Measurements from ENCODE around the gene DCLK1. TPM values are rescaled to one million over a fixed set of nuclear protein-coding genes. Genes with fewer than 3 reads are reported as not detected.
A peak's percentile ranks its signal among the peaks of the same experiment; 100 is the strongest.

DCLK1 gene
- total and polyA plus RNA-seq, 7 donors: 0.98 to 15.1 (median 3.9) TPM

DNA sequence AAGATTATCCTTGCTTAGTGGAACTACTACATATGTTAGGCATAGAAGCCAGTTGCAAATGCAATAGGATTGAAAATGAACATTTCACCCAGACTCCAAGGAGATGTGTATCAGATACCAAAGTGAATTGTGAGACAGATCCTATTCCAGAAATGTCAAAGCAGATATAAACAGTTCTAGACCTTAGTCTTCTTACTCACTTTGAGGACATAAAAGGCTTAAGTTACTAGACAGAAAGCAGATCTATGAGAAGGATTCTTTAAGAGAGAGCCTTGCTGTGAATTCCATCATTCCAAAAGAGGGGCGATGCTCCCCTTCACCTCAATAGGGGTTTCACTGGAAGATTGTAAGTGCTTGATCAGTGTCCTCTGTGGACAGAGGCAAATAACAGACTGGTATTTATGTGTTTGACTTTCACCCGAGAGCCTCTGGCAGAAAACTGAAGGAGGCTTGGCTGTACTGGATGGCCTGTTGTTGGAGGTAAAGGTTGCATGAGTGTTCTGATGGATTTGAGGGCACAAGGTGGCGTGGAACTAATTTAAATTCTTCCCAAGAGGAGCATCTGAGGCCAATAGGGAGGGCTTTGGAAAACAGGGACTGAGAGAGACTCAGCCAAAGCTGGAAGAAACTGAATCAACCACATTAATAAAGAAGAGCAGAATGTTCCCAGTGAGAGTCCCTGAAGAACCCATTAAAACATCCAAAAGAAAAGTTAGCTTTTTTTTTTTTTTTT, 194.8 kb downstream of the DCLK1 start:
- Histone ChIP-seq H3K36me3 (ENCODE audit: insufficient read depth in 1 of 2, low read depth in 1 of 2) (no peaks in the 10 kb centered on the region), H3K27ac (no peak overlapping the region), H3K27me3 (ENCODE audit: insufficient read depth in 3 of 3, low read length in 2 of 3) (no peaks in the 10 kb centered on the region), H3K4me1 (no peaks in the 10 kb centered on the region), H3K4me3 (no peak overlapping the region), H3K9me3 (no peaks in the 10 kb centered on the region)
- WGBS, 3 donors: 54 to 70% (median 69%) methylated on average over 3 of the region's 3 CpGs
- TF ChIP-seq, protein P1, sequence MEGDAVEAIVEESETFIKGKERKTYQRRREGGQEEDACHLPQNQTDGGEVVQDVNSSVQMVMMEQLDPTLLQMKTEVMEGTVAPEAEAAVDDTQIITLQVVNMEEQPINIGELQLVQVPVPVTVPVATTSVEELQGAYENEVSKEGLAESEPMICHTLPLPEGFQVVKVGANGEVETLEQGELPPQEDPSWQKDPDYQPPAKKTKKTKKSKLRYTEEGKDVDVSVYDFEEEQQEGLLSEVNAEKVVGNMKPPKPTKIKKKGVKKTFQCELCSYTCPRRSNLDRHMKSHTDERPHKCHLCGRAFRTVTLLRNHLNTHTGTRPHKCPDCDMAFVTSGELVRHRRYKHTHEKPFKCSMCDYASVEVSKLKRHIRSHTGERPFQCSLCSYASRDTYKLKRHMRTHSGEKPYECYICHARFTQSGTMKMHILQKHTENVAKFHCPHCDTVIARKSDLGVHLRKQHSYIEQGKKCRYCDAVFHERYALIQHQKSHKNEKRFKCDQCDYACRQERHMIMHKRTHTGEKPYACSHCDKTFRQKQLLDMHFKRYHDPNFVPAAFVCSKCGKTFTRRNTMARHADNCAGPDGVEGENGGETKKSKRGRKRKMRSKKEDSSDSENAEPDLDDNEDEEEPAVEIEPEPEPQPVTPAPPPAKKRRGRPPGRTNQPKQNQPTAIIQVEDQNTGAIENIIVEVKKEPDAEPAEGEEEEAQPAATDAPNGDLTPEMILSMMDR (IDR thresholded peaks at IDR 0.05): no peak
- intact Hi-C loops (cut with DNase I): no loop called here
- DNase-seq: no peak
- ATAC-seq: no peak

DNA sequence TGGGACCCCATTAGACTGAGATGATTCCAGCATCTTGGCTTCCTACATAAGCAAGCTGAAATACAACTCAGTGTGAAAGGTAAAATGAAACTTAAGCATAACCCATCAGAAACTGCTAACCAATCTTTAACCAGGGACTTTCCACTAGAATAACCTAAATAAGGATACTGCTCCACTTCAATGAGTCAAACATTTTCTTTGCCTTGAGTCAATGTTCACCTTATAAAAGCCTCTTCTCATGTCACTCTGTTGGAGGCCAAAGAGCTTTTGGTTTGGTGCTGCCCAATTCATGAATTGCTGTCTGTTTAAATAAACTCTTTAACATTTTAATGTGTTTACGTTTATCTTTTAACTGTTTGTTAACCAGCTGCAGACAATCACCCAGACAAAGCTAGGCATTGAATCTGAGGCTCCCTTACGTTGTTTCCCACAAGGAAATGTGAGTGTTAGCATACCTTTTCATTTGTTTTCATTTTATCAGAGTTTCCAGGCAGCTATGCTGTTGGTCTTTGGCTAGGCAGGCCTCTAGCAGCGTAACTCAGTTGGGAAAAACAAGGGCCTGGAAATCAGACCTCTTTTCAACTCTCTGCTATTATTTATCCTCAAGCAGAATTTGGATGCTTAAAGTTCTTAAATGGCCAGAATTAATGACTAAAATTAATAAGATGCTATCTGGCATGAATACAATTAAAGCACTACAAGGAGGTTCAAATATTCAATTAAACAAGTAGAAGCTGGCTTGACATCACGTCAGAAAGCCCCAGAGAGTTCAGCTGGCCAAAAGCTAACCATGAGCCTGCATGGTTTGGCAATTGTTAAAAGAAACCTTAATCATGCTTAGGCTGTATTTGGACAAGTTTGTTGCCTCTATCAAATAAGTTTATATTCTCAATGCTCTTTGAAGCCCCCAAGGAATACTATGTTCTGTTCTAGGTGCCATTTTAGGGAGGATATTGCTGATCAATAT, 200.2 kb downstream of the DCLK1 start:
- Histone ChIP-seq H3K4me3 (no peak overlapping the region), H3K9me3 (no peaks in the 10 kb centered on the region), H3K36me3 (ENCODE audit: insufficient read depth in 1 of 2, low read depth in 1 of 2) (no peaks in the 10 kb centered on the region), H3K27me3 (ENCODE audit: insufficient read depth in 3 of 3, low read length in 2 of 3) (no peaks in the 10 kb centered on the region), H3K4me1 (no peaks in the 10 kb centered on the region), H3K27ac (no peak overlapping the region)
- WGBS, 3 donors: 71 to 72% (median 72%) methylated on average over 4 of the region's 4 CpGs
- TF ChIP-seq, protein P1 (IDR thresholded peaks at IDR 0.05): no peak
- ATAC-seq: no peak
- intact Hi-C loops (cut with DNase I): no loop called here
- DNase-seq: no peak

DNA sequence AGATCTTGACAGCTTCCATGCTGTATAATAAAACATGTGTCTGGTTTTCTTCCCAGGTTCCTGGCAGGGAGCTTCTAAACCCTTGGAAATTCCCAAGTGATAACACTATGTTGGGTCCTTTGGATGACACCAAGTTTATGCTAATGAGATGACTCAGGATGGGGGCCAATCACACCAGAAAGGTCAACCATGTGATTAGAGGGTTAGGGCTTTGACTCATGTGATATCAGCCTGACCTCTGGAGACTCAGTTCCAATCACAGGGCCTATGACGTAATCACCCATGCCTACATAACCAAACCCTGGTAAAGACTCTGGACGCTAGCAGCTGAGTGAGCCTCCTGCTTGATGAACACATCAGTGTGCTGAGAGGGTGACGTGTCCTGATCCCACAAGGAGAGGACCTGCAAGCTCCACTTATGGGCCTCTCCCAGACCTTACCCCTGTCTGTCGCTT, 203.6 kb downstream of the DCLK1 start:
- Histone ChIP-seq H3K4me1 (no peaks in the 10 kb centered on the region), H3K27me3 (ENCODE audit: insufficient read depth in 3 of 3, low read length in 2 of 3) (no peaks in the 10 kb centered on the region), H3K27ac (no peak overlapping the region), H3K9me3 (no peaks in the 10 kb centered on the region), H3K4me3 (no peak overlapping the region), H3K36me3 (ENCODE audit: insufficient read depth in 1 of 2, low read depth in 1 of 2) (no peaks in the 10 kb centered on the region)
- peak in 2 of 4 donors; percentile 28 to 29 for ATAC-seq
- WGBS, 3 donors: 77 to 81% (median 81%) methylated on average over 4 of the region's 4 CpGs
- DNase-seq: no peak
- TF ChIP-seq, protein P1 (IDR thresholded peaks at IDR 0.05): no peak
- intact Hi-C loops (cut with DNase I): no loop called here

DNA sequence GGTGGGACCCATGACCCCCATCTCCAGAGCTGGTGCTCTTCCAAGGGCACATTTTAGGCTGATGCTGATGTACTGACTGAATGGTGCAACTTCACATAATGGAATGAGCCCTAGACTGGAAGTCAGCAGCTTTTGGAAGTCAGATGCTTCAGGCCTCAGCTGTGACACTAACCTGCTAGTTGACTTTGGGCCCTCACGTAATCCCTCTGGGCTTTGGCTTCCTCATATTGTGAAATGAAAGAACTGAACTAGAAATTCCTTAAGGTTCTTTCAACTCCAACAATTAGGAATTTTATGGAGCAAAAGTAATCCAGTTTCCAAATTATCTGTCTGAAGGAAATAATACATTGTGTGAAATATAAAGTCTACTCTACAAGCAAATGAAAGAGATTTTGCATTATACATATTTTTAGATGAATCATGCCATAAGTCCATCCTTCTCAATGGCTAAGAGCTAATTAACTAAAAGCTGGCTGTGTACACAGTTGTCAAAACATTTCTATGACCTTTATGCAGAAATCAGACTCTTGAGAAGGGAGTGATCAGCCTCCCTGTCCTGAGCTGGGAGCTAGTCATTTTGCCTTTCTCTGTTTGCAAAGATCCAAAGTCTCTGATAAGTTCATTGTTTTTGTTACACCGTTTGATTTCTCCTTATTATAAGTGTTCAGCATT, 204.2 kb downstream of the DCLK1 start:
- Histone ChIP-seq H3K4me1 (no peaks in the 10 kb centered on the region), H3K4me3 (no peak overlapping the region), H3K36me3 (ENCODE audit: insufficient read depth in 1 of 2, low read depth in 1 of 2) (no peaks in the 10 kb centered on the region), H3K27ac (no peak overlapping the region), H3K27me3 (ENCODE audit: insufficient read depth in 3 of 3, low read length in 2 of 3) (no peaks in the 10 kb centered on the region), H3K9me3 (no peaks in the 10 kb centered on the region)
- WGBS, 3 donors: 63 to 73% (median 68%) methylated on average over 2 of the region's 2 CpGs
- TF ChIP-seq, protein P1 (IDR thresholded peaks at IDR 0.05): no peak
- DNase-seq (no peak), ATAC-seq (peak in 1 of 4 donors; percentile 45)
- intact Hi-C loops (cut with DNase I): no loop called here
